ENCODE data around the gene C15orf39. TPM values are rescaled to one million over a fixed set of nuclear protein-coding genes. Genes with fewer than 3 reads are reported as not detected.
"Not testable (repeated sequence)": the region's sequence is repeated elsewhere in the genome, so short reads cannot be mapped to it uniquely, and the experiment has no call there.

The C15orf39 gene
- total RNA-seq, 4 donors from 2014 or later = 13.8 to 20.1 (median 17.2) TPM

- 71 to 76% methylated on average over 9 of the region's 9 CpGs for WGBS, 2 donors
- TF ChIP-seq CTCF (IDR thresholded peaks at IDR 0.05) (no peak), EP300 (IDR thresholded peaks at IDR 0.05) (no peak), POLR2A (IDR thresholded peaks at IDR 0.05) (no peak)
- DNase-seq (ENCODE audit: low spot score in 2 of 2) = no peak
- H3K4me3 ChIP-seq = no peak overlapping the region
- H3K27me3 ChIP-seq = no peaks in the 10 kb centered on the region
- no peak overlapping the region for H3K27ac ChIP-seq
- H3K9me3 ChIP-seq = no peaks in the 10 kb centered on the region
- peaks cover 2 to 64% (median 10%) of the 10 kb centered on the region in 3 donors for H3K36me3 ChIP-seq
- peaks cover 0 to 18% (median 5%) of the 10 kb centered on the region in 4 donors for H3K4me1 ChIP-seq
Observed at GRCh38 chr15:75213768-75214221, 12.1 kb downstream of the C15orf39 start.

GRCh38 chr15:75214293-75215096, 12.8 kb downstream of the C15orf39 start:
- 59 to 64% methylated on average over 11 of the region's 13 CpGs for WGBS, 2 donors
- H3K9me3 ChIP-seq = no peaks in the 10 kb centered on the region
- H3K4me1 ChIP-seq = peaks cover 0 to 11% (median 3%) of the 10 kb centered on the region in 4 donors
- TF ChIP-seq CTCF (IDR thresholded peaks at IDR 0.05) (no peak), POLR2A (IDR thresholded peaks at IDR 0.05) (no peak), EP300 (IDR thresholded peaks at IDR 0.05) (no peak)
- no peak for DNase-seq (ENCODE audit: low spot score in 2 of 2)
- H3K36me3 ChIP-seq = peaks cover 2 to 57% (median 10%) of the 10 kb centered on the region in 3 donors
- no peaks in the 10 kb centered on the region for H3K27me3 ChIP-seq
- no peak overlapping the region for H3K27ac ChIP-seq
- H3K4me3 ChIP-seq = no peak overlapping the region

GRCh38 chr15:75215107-75216004, 13.7 kb downstream of the C15orf39 start:
- WGBS, 2 donors = 89 to 98% methylated on average over 4 to 5 of the region's 5 CpGs
- TF ChIP-seq EP300 (IDR thresholded peaks at IDR 0.05) (no peak), CTCF (IDR thresholded peaks at IDR 0.05) (no peak), POLR2A (IDR thresholded peaks at IDR 0.05) (no peak)

GRCh38 chr15:75217012-75217411, 15.3 kb downstream of the C15orf39 start:
- H3K27ac ChIP-seq = no peak overlapping the region
- H3K4me1 ChIP-seq = no peaks in the 10 kb centered on the region
- H3K36me3 ChIP-seq = peaks cover 0 to 43% (median 0%) of the 10 kb centered on the region in 3 donors
- no peaks in the 10 kb centered on the region for H3K27me3 ChIP-seq
- no peak overlapping the region for H3K4me3 ChIP-seq
- H3K9me3 ChIP-seq = no peaks in the 10 kb centered on the region
- no peak for TF ChIP-seq EP300 (IDR thresholded peaks at IDR 0.05)
- TF ChIP-seq CTCF (IDR thresholded peaks at IDR 0.05) = no peak
- no peak for TF ChIP-seq POLR2A (IDR thresholded peaks at IDR 0.05)
- DNase-seq (ENCODE audit: low spot score in 2 of 2) = no peak
- WGBS, 2 donors = 60 to 88% methylated on average over 2 to 6 of the region's 6 CpGs

More at GRCh38 chr15:75215107-75216004, 13.7 kb downstream of the C15orf39 start:
- no peaks in the 10 kb centered on the region for H3K9me3 ChIP-seq
- no peak overlapping the region for H3K27ac ChIP-seq
- peaks cover 2 to 56% (median 10%) of the 10 kb centered on the region in 3 donors for H3K36me3 ChIP-seq
- no peak for DNase-seq (ENCODE audit: low spot score in 2 of 2)
- H3K4me1 ChIP-seq = peaks cover 0 to 3% (median 0%) of the 10 kb centered on the region in 4 donors
- no peaks in the 10 kb centered on the region for H3K27me3 ChIP-seq
- no peak overlapping the region for H3K4me3 ChIP-seq

GRCh38 chr15:75217574-75217973, 15.9 kb downstream of the C15orf39 start:
- peaks cover 0 to 37% (median 0%) of the 10 kb centered on the region in 3 donors for H3K36me3 ChIP-seq
- WGBS, 2 donors = 77 to 79% methylated on average over 3 of the region's 3 CpGs
- not testable (repeated sequence) for H3K4me3 ChIP-seq; H3K27me3 ChIP-seq; H3K4me1 ChIP-seq; H3K27ac ChIP-seq; H3K9me3 ChIP-seq; DNase-seq (ENCODE audit: low spot score in 2 of 2)

- not testable (repeated sequence) for DNase-seq (ENCODE audit: low spot score in 2 of 2); H3K27me3 ChIP-seq; H3K27ac ChIP-seq; H3K4me3 ChIP-seq; H3K9me3 ChIP-seq; H3K4me1 ChIP-seq
- peaks cover 0 to 18% (median 0%) of the 10 kb centered on the region in 3 donors for H3K36me3 ChIP-seq
- WGBS, 2 donors = 63 to 67% methylated on average over 4 of the region's 4 CpGs
Observed at GRCh38 chr15:75219507-75219929, 17.8 kb downstream of the C15orf39 start.
